GM12873 (cell line): Measurements from ENCODE around the gene ANKRD50.

Experiments
- CTCF ChIP-seq: IDR thresholded peaks from 2 replicates; pipeline ENCODE4 v1.5.1; 2012; ENCODE audit warnings: low read depth, mild to moderate bottlenecking, moderate library complexity, low read length, control low read depth; ENCODE audit not compliant: insufficient read depth; ENCODE audit errors: missing control alignments

Gene ANKRD50

DNA sequence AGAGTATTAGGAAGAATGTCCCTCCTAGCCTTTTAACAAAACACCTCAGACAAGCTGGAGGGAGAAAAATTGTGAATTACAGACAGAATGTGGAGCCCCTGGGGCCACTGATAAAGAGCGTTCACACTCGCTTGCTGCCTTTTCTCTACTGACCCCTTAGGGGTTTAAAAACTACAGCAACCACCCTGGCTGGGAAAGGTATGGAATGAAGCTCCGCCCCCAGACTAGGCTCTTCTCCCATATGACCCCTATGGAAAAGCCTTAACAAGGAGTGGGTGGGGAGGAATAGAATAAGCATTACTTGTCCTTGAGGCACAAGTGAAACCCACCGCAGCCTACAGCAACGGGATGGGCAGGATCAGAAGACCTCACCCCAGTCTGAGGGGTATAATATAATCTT is 26.3 kb downstream of the ANKRD50 start:
- no peak for TF ChIP-seq CTCF

- no peak for TF ChIP-seq CTCF
Measured at GRCh38 chr4:124685851-124686250, 26.7 kb downstream of the ANKRD50 start.

GRCh38 chr4:124684301-124684700 is 28.2 kb downstream of the ANKRD50 start:
- no peak for TF ChIP-seq CTCF

DNA sequence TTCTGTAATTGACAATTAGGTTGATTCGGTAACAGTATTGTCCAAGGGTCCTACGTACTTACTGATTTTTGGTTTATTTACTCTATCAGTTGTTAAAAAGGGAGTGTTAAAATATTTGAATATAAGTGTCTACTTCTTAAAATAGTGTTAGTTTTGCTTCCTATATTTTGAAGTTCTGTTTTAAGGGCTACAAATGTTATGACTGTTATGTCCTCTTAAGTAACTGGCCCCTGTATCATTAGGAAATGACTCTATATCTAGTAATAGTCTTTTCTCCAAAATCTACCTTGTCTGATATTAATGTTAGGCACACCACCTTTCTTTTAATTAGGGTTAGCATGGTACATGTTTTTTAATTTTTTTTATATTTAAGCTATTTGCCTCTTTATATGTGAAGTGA is 30.1 kb downstream of the ANKRD50 start:
- no peak for TF ChIP-seq CTCF

DNA sequence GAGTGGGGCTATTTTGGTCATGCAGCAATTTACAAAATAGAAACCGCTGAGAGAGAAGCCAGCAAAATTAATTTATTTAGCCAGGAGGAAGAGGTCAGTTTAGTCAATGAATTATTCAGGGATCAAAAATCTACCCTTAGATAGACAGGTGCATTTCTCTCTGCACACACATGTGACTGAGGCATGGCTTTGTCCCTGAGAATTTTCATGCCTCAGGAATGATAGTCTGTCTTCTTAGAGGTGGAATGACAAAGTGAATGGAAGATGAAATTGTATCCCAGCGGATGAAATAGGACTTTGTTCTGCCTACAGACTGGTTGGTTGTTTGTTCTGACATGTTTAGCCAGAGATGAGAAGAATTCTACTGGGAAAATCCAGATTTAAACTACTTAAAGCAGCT is 46.0 kb downstream of the ANKRD50 start:
- TF ChIP-seq CTCF, result no peak

DNA sequence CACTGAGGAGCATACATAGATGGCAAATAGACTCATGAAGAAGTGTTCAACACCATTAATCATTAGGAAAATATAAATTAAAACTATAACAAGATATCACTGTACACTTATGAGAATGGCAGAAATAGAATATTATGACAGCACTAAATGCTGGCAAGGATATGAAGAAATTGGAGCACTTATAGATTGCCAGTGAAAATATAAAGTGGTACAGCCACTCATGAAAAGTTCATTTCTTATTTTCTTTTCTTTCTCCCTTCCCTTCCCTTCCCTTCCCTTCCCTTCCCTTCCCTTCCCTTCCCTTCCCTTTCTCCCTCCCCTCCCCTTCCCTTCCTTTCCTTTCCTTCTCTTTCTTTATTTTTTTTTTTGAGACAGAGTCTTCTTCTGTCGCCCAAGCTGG is 53.7 kb downstream of the ANKRD50 start:
- TF ChIP-seq CTCF, result no peak

- TF ChIP-seq CTCF, result no peak
Measured at GRCh38 chr4:124650614-124651013, 61.9 kb downstream of the ANKRD50 start.
